Uterus (tissue), 4 donors: Measurements from ENCODE around the gene PIGK. TPM values are rescaled to one million over a fixed set of nuclear protein-coding genes. Genes with fewer than 3 reads are reported as not detected.
"Not testable (repeated sequence)": the region's sequence is repeated elsewhere in the genome, so short reads cannot be mapped to it uniquely, and the experiment has no call there.

Source experiments
- DNase-seq, 2 donors: peaks; one replicate each; pipeline ENCODE4 v3.0.0-alpha.2; 2019 to 2020
- H3K27ac ChIP-seq, 2 donors: fragments of 200-600 bp; sonication (generic); 1 replicate in 1 of 2; 2 replicates in 1 of 2; pipeline ENCODE4 v1.5.1; 2016 to 2018
- H3K27me3 ChIP-seq, 2 donors: fragments of 200-600 bp; sonication (generic); one replicate each; pipeline ENCODE4 v1.5.1; 2018 to 2019; ENCODE audit warnings: control low read depth in 1 of 2
- H3K36me3 ChIP-seq, 2 donors: fragments of 200-600 bp; sonication (generic); one replicate each; pipeline ENCODE4 v1.5.1; 2019; ENCODE audit warnings: control low read depth in 1 of 2
- H3K4me1 ChIP-seq, 2 donors: fragments of 200-600 bp; sonication (generic); one replicate each; pipeline ENCODE4 v1.5.1; 2018 to 2019; ENCODE audit warnings: control low read depth in 1 of 2
- H3K4me3 ChIP-seq, 2 donors: fragments of 200-600 bp; sonication (generic); 1 replicate in 1 of 2; 2 replicates in 1 of 2; pipeline ENCODE4 v1.5.1; 2018 to 2019; ENCODE audit warnings: mild to moderate bottlenecking in 1 of 2
- H3K9me3 ChIP-seq, 2 donors: fragments of 200-600 bp; sonication (generic); one replicate each; pipeline ENCODE4 v1.5.1; 2019; ENCODE audit warnings: control low read depth in 1 of 2
- POLR2A ChIP-seq, 2 donors: fragments of 450-650 bp; IDR thresholded peaks; one replicate each; pipeline ENCODE4 v1.6.1; 2016; ENCODE audit warnings: antibody characterized with exemption in 2 of 2, mild to moderate bottlenecking in 1 of 2, moderate library complexity in 1 of 2
- intact Hi-C: fragments of 100-400 bp; cut with DNase I; formaldehyde crosslinking; loops from one replicate; pipeline ENCODE4 v1.15.1; 2023; ENCODE audit warnings: low total_unique reads
- total RNA-seq, 4 donors: library from RNA; depleted of rRNA in 3 of 4; stranded (reverse); fragments of >200 nt in 3 of 4; gene quantifications; one replicate each; pipeline versions ENCODE4 v1.1.0 to v1.2.4, GENCODE V29; 2014 to 2023
- TF ChIP-seq, protein P1 (sequence below), 4 experiments: fragments of 200-600 bp in 2 of 4; fragments of 450-650 bp in 2 of 4; sonication (generic) in 2 of 4; IDR thresholded peaks; one replicate each; pipeline ENCODE4 v1.5.1; 2016 to 2019; ENCODE audit warnings: antibody characterized with exemption in 4 of 4, mild to moderate bottlenecking in 2 of 4, moderate library complexity in 1 of 4
- donor health status: DM: yes; HTN: yes; CAD: no.

PIGK gene
- total RNA-seq, 4 donors from 2014 or later, result 11.5 to 38.6 (median 32.6) TPM

DNA sequence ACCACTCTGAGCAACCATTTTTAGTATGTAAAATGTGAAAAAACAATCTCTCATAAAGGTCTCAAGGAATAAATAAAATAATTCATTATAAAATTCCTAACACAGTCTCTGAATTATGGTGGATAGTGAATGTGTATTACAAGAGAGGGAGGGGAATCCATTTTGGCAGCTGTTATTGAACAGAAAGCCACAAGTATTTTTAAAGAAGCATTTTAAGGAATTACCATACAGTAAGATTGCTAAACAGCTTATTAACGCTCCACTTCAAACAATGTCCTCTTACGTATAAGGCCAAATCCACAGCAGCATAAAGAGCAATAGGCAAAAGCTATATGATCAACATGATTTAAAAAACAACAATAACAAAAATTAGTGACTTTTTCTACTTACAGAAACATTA is 18.4 kb downstream of the PIGK start:
- H3K27ac ChIP-seq, result no peak overlapping the region
- DNase-seq, result no peak
- no peaks in the 10 kb centered on the region for H3K4me1 ChIP-seq
- no peaks in the 10 kb centered on the region for H3K27me3 ChIP-seq
- no peaks in the 10 kb centered on the region for H3K36me3 ChIP-seq
- no peak for TF ChIP-seq POLR2A (IDR thresholded peaks at IDR 0.05)
- TF ChIP-seq, protein P1, sequence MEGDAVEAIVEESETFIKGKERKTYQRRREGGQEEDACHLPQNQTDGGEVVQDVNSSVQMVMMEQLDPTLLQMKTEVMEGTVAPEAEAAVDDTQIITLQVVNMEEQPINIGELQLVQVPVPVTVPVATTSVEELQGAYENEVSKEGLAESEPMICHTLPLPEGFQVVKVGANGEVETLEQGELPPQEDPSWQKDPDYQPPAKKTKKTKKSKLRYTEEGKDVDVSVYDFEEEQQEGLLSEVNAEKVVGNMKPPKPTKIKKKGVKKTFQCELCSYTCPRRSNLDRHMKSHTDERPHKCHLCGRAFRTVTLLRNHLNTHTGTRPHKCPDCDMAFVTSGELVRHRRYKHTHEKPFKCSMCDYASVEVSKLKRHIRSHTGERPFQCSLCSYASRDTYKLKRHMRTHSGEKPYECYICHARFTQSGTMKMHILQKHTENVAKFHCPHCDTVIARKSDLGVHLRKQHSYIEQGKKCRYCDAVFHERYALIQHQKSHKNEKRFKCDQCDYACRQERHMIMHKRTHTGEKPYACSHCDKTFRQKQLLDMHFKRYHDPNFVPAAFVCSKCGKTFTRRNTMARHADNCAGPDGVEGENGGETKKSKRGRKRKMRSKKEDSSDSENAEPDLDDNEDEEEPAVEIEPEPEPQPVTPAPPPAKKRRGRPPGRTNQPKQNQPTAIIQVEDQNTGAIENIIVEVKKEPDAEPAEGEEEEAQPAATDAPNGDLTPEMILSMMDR (IDR thresholded peaks at IDR 0.05), result no peak
- intact Hi-C loops, result no loop called here
- no peaks in the 10 kb centered on the region for H3K9me3 ChIP-seq
- no peak overlapping the region for H3K4me3 ChIP-seq

DNA sequence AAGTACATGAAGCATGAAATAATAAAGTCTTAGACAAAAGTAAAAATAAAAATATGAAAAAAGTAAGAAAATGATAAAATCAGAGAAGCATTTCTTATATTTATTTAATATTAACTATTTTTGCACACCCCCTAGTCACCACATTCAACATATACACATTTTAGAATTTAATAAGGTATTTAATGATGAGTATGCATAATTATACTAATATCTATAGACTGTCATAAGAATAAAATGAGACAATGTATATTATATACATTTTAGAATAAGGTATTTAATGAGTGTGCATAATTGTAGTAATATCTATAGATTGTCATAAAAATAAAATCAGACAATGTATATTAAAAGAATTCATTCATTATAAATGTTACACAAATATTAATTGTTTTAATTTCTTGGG is 18.9 kb downstream of the PIGK start:
- DNase-seq, result no peak
- H3K27ac ChIP-seq, result no peak overlapping the region
- intact Hi-C loops, result no loop called here
- H3K27me3 ChIP-seq, result no peaks in the 10 kb centered on the region
- H3K4me3 ChIP-seq, result no peak overlapping the region
- no peaks in the 10 kb centered on the region for H3K4me1 ChIP-seq
- TF ChIP-seq POLR2A (IDR thresholded peaks at IDR 0.05), result no peak
- TF ChIP-seq, protein P1 (IDR thresholded peaks at IDR 0.05), result no peak
- no peaks in the 10 kb centered on the region for H3K36me3 ChIP-seq
- no peaks in the 10 kb centered on the region for H3K9me3 ChIP-seq

DNA sequence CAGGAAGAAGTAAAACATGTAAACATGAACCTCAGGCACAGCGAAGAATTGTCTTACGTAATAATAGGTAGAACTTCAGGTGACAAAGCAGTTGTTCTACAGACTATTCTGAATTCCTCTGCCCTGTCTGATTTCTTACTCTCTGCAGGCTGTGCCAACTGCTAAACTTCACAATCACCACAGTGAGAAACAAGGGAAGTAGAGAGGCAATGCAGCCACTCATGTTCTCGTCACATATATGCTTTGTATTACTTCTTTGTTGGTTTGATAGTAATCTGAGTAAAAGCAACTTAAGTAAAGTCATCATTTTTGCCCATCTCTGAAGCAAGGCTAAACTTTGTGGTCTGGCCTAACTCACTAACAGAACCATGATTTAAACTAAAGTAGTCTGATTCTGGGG is 21.9 kb downstream of the PIGK start:
- no peaks in the 10 kb centered on the region for H3K36me3 ChIP-seq
- H3K4me1 ChIP-seq, result no peaks in the 10 kb centered on the region
- H3K27ac ChIP-seq, result no peak overlapping the region
- H3K27me3 ChIP-seq, result no peaks in the 10 kb centered on the region
- no peak for DNase-seq
- H3K4me3 ChIP-seq, result no peak overlapping the region
- intact Hi-C loops, result no loop called here
- TF ChIP-seq, protein P1 (IDR thresholded peaks at IDR 0.05), result no peak
- no peaks in the 10 kb centered on the region for H3K9me3 ChIP-seq

DNA sequence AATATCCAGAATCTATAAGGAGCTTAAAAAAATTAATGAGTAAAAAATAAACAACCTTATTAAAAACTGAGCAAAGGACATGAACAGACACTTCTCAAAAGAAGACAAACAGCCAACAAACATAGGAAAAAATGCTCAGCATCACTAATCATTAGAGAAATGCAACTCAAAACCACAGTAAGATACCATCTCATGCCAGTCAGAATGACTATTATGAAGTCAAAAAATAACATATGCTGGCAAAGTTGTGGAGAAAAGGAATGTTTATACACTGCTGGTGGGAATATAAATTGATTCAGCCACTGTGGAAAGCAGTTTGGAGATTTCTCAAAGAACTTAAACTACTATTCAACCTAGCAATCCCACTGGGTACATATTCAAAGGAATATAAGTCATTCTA is 25.3 kb downstream of the PIGK start:
- intact Hi-C loops, result no loop called here
- H3K4me1 ChIP-seq, result no peaks in the 10 kb centered on the region
- no peak overlapping the region for H3K27ac ChIP-seq
- no peaks in the 10 kb centered on the region for H3K9me3 ChIP-seq
- TF ChIP-seq, protein P1 (IDR thresholded peaks at IDR 0.05), result no peak
- no peaks in the 10 kb centered on the region for H3K36me3 ChIP-seq
- H3K27me3 ChIP-seq, result no peaks in the 10 kb centered on the region
- DNase-seq, result no peak
- no peak overlapping the region for H3K4me3 ChIP-seq

DNA sequence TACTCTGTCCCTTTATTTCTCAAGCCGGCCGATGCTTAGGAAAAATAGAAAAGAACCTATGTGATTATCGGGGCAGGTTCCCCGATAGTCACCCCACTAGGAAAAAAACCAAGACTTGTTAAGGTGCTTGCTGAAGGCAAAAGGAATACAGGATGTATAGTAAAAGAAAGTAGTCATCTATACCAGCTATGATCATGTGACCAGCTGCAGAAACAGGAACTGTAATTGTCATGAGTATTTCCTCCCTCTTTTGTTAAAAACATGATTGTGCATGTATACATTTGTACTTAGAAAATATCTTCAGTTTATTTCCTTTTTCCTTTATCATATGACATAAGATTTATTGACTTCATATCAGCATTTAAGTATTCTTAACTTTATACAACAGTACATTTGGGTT is 30.5 kb downstream of the PIGK start:
- no peaks in the 10 kb centered on the region for H3K27me3 ChIP-seq
- H3K9me3 ChIP-seq, result no peaks in the 10 kb centered on the region
- TF ChIP-seq, protein P1 (IDR thresholded peaks at IDR 0.05), result no peak
- TF ChIP-seq POLR2A (IDR thresholded peaks at IDR 0.05), result no peak
- DNase-seq, result no peak
- intact Hi-C loops, result no loop called here
- no peaks in the 10 kb centered on the region for H3K4me1 ChIP-seq
- no peak overlapping the region for H3K27ac ChIP-seq
- H3K36me3 ChIP-seq, result no peaks in the 10 kb centered on the region
- H3K4me3 ChIP-seq, result no peak overlapping the region

DNA sequence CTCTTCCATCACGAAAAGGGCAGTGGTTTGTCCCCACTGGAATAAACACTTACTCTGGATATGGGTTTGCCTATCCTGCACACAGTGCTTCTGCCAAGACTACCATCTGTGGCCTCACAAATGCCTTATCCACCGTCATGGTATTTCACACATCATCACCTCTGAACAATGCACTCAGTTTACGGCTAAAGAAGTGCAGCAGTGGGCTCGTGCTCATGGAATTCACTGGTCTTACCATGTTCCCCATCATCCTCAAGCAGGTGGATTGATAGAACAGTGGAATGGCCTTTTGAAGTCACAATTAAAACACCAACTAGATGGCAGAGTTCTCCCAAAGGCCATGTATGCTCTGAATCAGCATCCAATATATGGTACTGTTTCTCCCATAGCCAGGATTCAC is 32.3 kb downstream of the PIGK start:
- H3K36me3 ChIP-seq, H3K4me1 ChIP-seq, H3K4me3 ChIP-seq, DNase-seq, intact Hi-C loops, H3K27me3 ChIP-seq, H3K9me3 ChIP-seq, H3K27ac ChIP-seq: not testable (repeated sequence)
